H1 (cell line): ENCODE results near the gene SGCB. TPM values are rescaled to one million over a fixed set of nuclear protein-coding genes. Genes with fewer than 3 reads are reported as not detected.

Experiments
- CTCF ChIA-PET: fragments of 300-600 bp; sonication (Branson Sonifier 250); formaldehyde crosslinking; loops from one replicate; lab custom pipeline; 2021; ENCODE audit not compliant: partially characterized antibody; lab: Charles Lee
- POLR2A ChIA-PET: fragments of 300-600 bp; sonication (Branson Sonifier 250); formaldehyde crosslinking; loops from one replicate; lab custom pipeline; 2021; ENCODE audit warnings: inconsistent platforms; ENCODE audit not compliant: partially characterized antibody; lab: Charles Lee
- DNase-seq, 2 experiments: peaks; one replicate each; pipeline versions ENCODE4 v3.0.0 to v3.0.0-alpha.2; 2010 to 2022; ENCODE audit warnings: low spot score in 2 of 2, low read depth in 1 of 2, mixed read lengths in 1 of 2
- FAIRE-seq: peaks from 2 replicates; lab custom pipeline; 2011; peaks lifted over from hg19 to GRCh38; lab: Jason Lieb, UNC
- H2AFZ ChIP-seq: 2 replicates; pipeline ENCODE4 v1.8.1; 2012; ENCODE audit warnings: low read length, inconsistent platforms
- H2AK5ac ChIP-seq: 2 replicates; pipeline ENCODE4 v1.6.1; 2013; ENCODE audit warnings: low read depth, low read length
- H2BK120ac ChIP-seq: replicated peaks from 2 replicates; pipeline ENCODE3; 2013; ENCODE audit warnings: low read depth, low read length, inconsistent platforms
- H2BK12ac ChIP-seq: 2 replicates; pipeline ENCODE4 v1.6.1; 2013; ENCODE audit warnings: low read depth, low read length
- H2BK15ac ChIP-seq: 2 replicates; pipeline ENCODE4 v1.6.1; 2013; ENCODE audit warnings: low read length
- H2BK20ac ChIP-seq: 2 replicates; pipeline ENCODE4 v1.6.1; 2013; ENCODE audit warnings: low read length
- H2BK5ac ChIP-seq: 2 replicates; pipeline ENCODE4 v1.6.1; 2013; ENCODE audit warnings: low read depth, low read length
- H3K14ac ChIP-seq: 2 replicates; pipeline ENCODE4 v1.6.1; 2013; ENCODE audit warnings: inconsistent platforms; ENCODE audit not compliant: insufficient read length
- H3K18ac ChIP-seq: 2 replicates; pipeline ENCODE4 v1.6.1; 2013; ENCODE audit warnings: low read length; ENCODE audit errors: extremely low read depth
- H3K23ac ChIP-seq: 2 replicates; pipeline ENCODE4 v1.6.1; 2013; ENCODE audit warnings: inconsistent platforms; ENCODE audit not compliant: insufficient read length
- H3K23me2 ChIP-seq: 2 replicates; pipeline ENCODE4 v1.6.1; 2013; ENCODE audit warnings: low read depth, low read length
- H3K27ac ChIP-seq: 2 replicates; pipeline ENCODE4 v1.6.1; 2011; ENCODE audit warnings: low read depth, low read length, inconsistent platforms
- H3K27me3 ChIP-seq, 4 experiments: replicated peaks in 1 of 4; 1 replicate in 1 of 4; 2 replicates in 3 of 4; pipeline versions ENCODE4 v1.6.1 to v1.8.1; 2011 to 2013; ENCODE audit warnings: low read length in 3 of 4, mild to moderate bottlenecking in 3 of 4, inconsistent platforms in 2 of 4, mixed read lengths in 2 of 4, moderate library complexity in 1 of 4; ENCODE audit not compliant: control insufficient read depth in 3 of 4, insufficient read depth in 3 of 4; ENCODE audit errors: extremely low read depth in 1 of 4
- H3K36me3 ChIP-seq, 4 experiments: 2 replicates each; pipeline versions ENCODE4 v1.6.1 to v1.8.1; 2011 to 2013; ENCODE audit warnings: mild to moderate bottlenecking in 4 of 4, low read length in 3 of 4, moderate library complexity in 2 of 4, control low read depth in 1 of 4, inconsistent platforms in 1 of 4; ENCODE audit not compliant: insufficient read depth in 4 of 4, control insufficient read depth in 2 of 4
- H3K4ac ChIP-seq: replicated peaks from 2 replicates; pipeline ENCODE3; 2013; ENCODE audit warnings: low read length, low read depth, mixed read lengths, inconsistent platforms; ENCODE audit not compliant: insufficient read length
- H3K4me1 ChIP-seq, 4 experiments: replicated peaks in 1 of 4; 1 replicate in 1 of 4; 2 replicates in 3 of 4; pipeline versions ENCODE4 v1.6.1 to v1.8.1; 2011 to 2013; ENCODE audit warnings: low read length in 3 of 4, inconsistent platforms in 2 of 4, mixed read lengths in 1 of 4; ENCODE audit not compliant: insufficient read depth in 4 of 4, control insufficient read depth in 3 of 4
- H3K4me2 ChIP-seq, 2 experiments: 2 replicates each; pipeline versions ENCODE4 v1.6.1 to v1.8.1; 2011 to 2013; ENCODE audit warnings: low read depth in 2 of 2, low read length in 2 of 2, control low read depth in 1 of 2, inconsistent platforms in 1 of 2, mild to moderate bottlenecking in 1 of 2; ENCODE audit not compliant: insufficient read depth in 1 of 2
- H3K4me3 ChIP-seq, 4 experiments: fragments of 200-600, 300-600 bp in 1 of 4; sonication (generic), shearing (Covaris generic), sonication (Bioruptor Twin) in 1 of 4; 2 replicates each; pipeline versions ENCODE4 v1.5.1 to v1.8.1; 2011 to 2016; ENCODE audit warnings: low read length in 4 of 4, low read depth in 3 of 4, control low read depth in 2 of 4, inconsistent platforms in 2 of 4, mild to moderate bottlenecking in 2 of 4, mixed read lengths in 1 of 4, moderate library complexity in 1 of 4; ENCODE audit not compliant: insufficient read depth in 2 of 4; ENCODE audit errors: extremely low read depth in 1 of 4
- H3K56ac ChIP-seq: replicated peaks from 2 replicates; pipeline ENCODE3; 2013; ENCODE audit warnings: low read depth, mild to moderate bottlenecking, mixed read lengths, low read length, inconsistent platforms; ENCODE audit not compliant: insufficient read length
- H3K79me1 ChIP-seq: 2 replicates; pipeline ENCODE4 v1.6.1; 2013; ENCODE audit warnings: low read depth, low read length, control low read depth
- H3K79me2 ChIP-seq, 2 experiments: 2 replicates each; pipeline versions ENCODE4 v1.6.1 to v1.8.1; 2012 to 2013; ENCODE audit warnings: low read length in 2 of 2, mild to moderate bottlenecking in 2 of 2, inconsistent platforms in 1 of 2; ENCODE audit not compliant: insufficient read depth in 2 of 2, control insufficient read depth in 1 of 2
- H3K9ac ChIP-seq, 4 experiments: replicated peaks in 1 of 4; 1 replicate in 1 of 4; 2 replicates in 3 of 4; pipeline versions ENCODE4 v1.6.1 to v1.8.1; 2011 to 2013; ENCODE audit warnings: low read depth in 3 of 4, low read length in 3 of 4, control low read depth in 2 of 4, mild to moderate bottlenecking in 2 of 4, moderate library complexity in 2 of 4, inconsistent platforms in 1 of 4; ENCODE audit errors: extremely low read depth in 1 of 4
- H3K9me3 ChIP-seq, 2 experiments: 2 replicates each; pipeline versions ENCODE4 v1.6.1 to v1.8.1; 2012 to 2013; ENCODE audit warnings: mild to moderate bottlenecking in 2 of 2, moderate library complexity in 2 of 2, control low read depth in 1 of 2, inconsistent platforms in 1 of 2, low read depth in 1 of 2, low read length in 1 of 2, mixed read lengths in 1 of 2; ENCODE audit not compliant: insufficient read depth in 2 of 2
- H4K20me1 ChIP-seq, 2 experiments: replicated peaks in 1 of 2; 2 replicates each; pipeline versions ENCODE3 to v1.8.1; 2011 to 2013; ENCODE audit warnings: inconsistent platforms in 2 of 2, low read length in 2 of 2, mild to moderate bottlenecking in 1 of 2; ENCODE audit not compliant: insufficient read depth in 2 of 2, control insufficient read depth in 1 of 2
- H4K5ac ChIP-seq: 2 replicates; pipeline ENCODE4 v1.6.1; 2013; ENCODE audit warnings: low read length, low read depth, mixed read lengths, inconsistent platforms; ENCODE audit not compliant: insufficient read length
- H4K8ac ChIP-seq: 2 replicates; pipeline ENCODE4 v1.8.0; 2013; ENCODE audit warnings: mild to moderate bottlenecking, moderate library complexity, low read length, inconsistent platforms; ENCODE audit not compliant: insufficient read depth; ENCODE audit errors: extremely low read depth
- H4K91ac ChIP-seq: replicated peaks from 2 replicates; pipeline ENCODE3; 2013; ENCODE audit warnings: low read length, mixed read lengths, inconsistent platforms; ENCODE audit not compliant: insufficient read length
- BACH1 ChIP-seq: IDR thresholded peaks from 2 replicates; pipeline ENCODE4 v1.6.1; 2012; ENCODE audit warnings: low read length, improper control_type of control experiment
- CBX8 ChIP-seq: fragments of 300-800, 300-1000 bp; sonication (generic); IDR thresholded peaks from 2 replicates; pipeline ENCODE4 v1.7.1; 2016; ENCODE audit warnings: low read depth, low read length, borderline replicate concordance
- CEBPB ChIP-seq: IDR thresholded peaks from 2 replicates; pipeline ENCODE4 v1.6.1; 2012; ENCODE audit warnings: low read depth, low read length
- CTBP2 ChIP-seq: IDR thresholded peaks from 2 replicates; pipeline ENCODE4 v1.7.0; 2011; ENCODE audit warnings: borderline replicate concordance, mild to moderate bottlenecking, moderate library complexity, mixed read lengths, low read length; ENCODE audit not compliant: insufficient read depth, insufficient read length
- KDM1A ChIP-seq: fragments of 200-600, 300-600 bp; sonication (generic); IDR thresholded peaks from 2 replicates; pipeline ENCODE4 v1.7.1; 2016; ENCODE audit warnings: mild to moderate bottlenecking, low read length, borderline replicate concordance
- KDM4A ChIP-seq: IDR thresholded peaks from one replicate; pipeline ENCODE4 v1.7.1; 2012; ENCODE audit warnings: low read depth, mild to moderate bottlenecking, moderate library complexity, low read length, inconsistent platforms; ENCODE audit not compliant: severe bottlenecking
- NANOG ChIP-seq: IDR thresholded peaks from 2 replicates; pipeline ENCODE4 v1.6.1; 2011; ENCODE audit warnings: low read length, low read depth, mild to moderate bottlenecking, inconsistent platforms; ENCODE audit not compliant: insufficient read depth, poor library complexity, severe bottlenecking
- POLR2A ChIP-seq, 2 experiments: IDR thresholded peaks; 1 replicate in 1 of 2; 2 replicates in 1 of 2; pipeline ENCODE4 v1.6.1; 2011; ENCODE audit warnings: low read depth in 2 of 2, low read length in 2 of 2, mild to moderate bottlenecking in 2 of 2; ENCODE audit errors: control extremely low read depth in 1 of 2
- POU5F1 ChIP-seq: IDR thresholded peaks from 2 replicates; pipeline ENCODE4 v1.6.1; 2011; ENCODE audit warnings: low read depth, mild to moderate bottlenecking, low read length, moderate library complexity
- RAD21 ChIP-seq, 2 experiments: IDR thresholded peaks in 1 of 2; conservative IDR thresholded peaks in 1 of 2; 2 replicates each; pipeline ENCODE4 v1.6.1; 2011; ENCODE audit warnings: low read depth in 2 of 2, low read length in 2 of 2, improper control_type of control experiment in 1 of 2, inconsistent platforms in 1 of 2, mild to moderate bottlenecking in 1 of 2, moderate library complexity in 1 of 2
- SRF ChIP-seq: IDR thresholded peaks from 2 replicates; pipeline ENCODE4 v1.6.1; 2011; ENCODE audit warnings: mild to moderate bottlenecking, low read depth, low read length, moderate library complexity
- TAF1 ChIP-seq: IDR thresholded peaks from 2 replicates; pipeline ENCODE4 v1.6.1; 2011; ENCODE audit warnings: mild to moderate bottlenecking, low read depth, low read length
- WGBS, 2 experiments: shearing (Covaris generic) in 1 of 2; methylation state at CpG; one replicate each; pipeline versions ENCODE4 v1.1.6 to v1.1.7; 2013 to 2015; ENCODE audit warnings: low lambda C conversion rate in 2 of 2, mixed read lengths in 2 of 2, inconsistent platforms in 1 of 2, low coverage in 1 of 2, missing lambda C conversion rate in 1 of 2; ENCODE audit not compliant: insufficient replicate concordance in 2 of 2, insufficient coverage in 1 of 2, insufficient read length in 1 of 2; ENCODE audit errors: extremely low coverage in 1 of 2, missing lambda C conversion rate in 1 of 2; 5-methylcytosine and 5-hydroxymethylcytosine counted together
- polyA plus RNA-seq, 7 experiments: library from polyadenylated mRNA; depleted of rRNA in 3 of 7; stranded (reverse) in 5 of 7; unstranded in 2 of 7; fragments of >200 nt in 5 of 7; fragments of 200-250 nt in 2 of 7; gene quantifications; 1 replicate in 5 of 7; 2 replicates in 1 of 7; 4 replicates in 1 of 7; pipeline versions ENCODE4 v1.2.1 to v1.2.3, GENCODE V29; 2011 to 2013; ENCODE audit warnings: missing spikeins in 2 of 7, mixed read lengths in 2 of 7
- total RNA-seq: library from RNA; stranded (reverse); fragmentation: NEBNext Ultra II Directional; extraction: Animal tissue kit (Norgen Biotek cat#: 25700); gene quantifications from 2 replicates; pipeline ENCODE4 v1.2.1, GENCODE V29; 2021
- TF ChIP-seq, protein P1 (sequence below): IDR thresholded peaks from 2 replicates; pipeline ENCODE4 v1.6.1; 2012; ENCODE audit warnings: inconsistent platforms
- TF ChIP-seq, protein P2 (sequence below): IDR thresholded peaks from 2 replicates; pipeline ENCODE4 v1.6.1; 2011; ENCODE audit warnings: low read length, improper control_type of control experiment

The SGCB gene
- total and polyA plus RNA-seq, 2 of the 8 experiments (the other 6 are each of a cell fraction or from before 2014, with no cell fraction given): 6.8 to 32.2 TPM

DNA sequence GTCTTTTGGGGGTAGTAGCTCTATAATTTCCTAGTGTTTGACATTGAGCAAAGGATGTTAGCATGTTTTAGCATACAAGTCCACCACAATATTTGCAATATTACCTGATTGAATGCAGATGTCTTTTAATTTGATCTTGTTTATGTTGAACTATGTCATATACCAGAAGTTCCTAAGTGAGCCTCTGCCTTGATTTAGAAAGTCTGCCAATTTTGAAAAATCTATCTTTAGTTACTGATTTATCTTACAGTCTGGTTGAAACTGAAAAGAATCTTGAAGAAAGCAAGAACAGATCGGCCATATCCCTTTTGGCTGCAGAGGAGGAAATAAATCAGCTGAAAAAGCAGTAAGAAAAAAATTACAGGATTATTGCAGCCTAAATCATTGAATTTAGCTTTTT is 31.5 kb upstream of the SGCB start:
- DNase-seq (no peak), FAIRE-seq (no peak)
- no peaks in the 10 kb centered on the region for H3K9me3 ChIP-seq
- H3K18ac ChIP-seq: no peak overlapping the region
- WGBS, 2 experiments: 82% methylated on average over 1 of the region's 1 CpG; no CpG with 5 or more reads in 1 of the 2 experiments
- H3K27ac ChIP-seq: no peak overlapping the region
- H3K79me2 ChIP-seq: no peaks in the 10 kb centered on the region
- no peak overlapping the region for H3K23ac ChIP-seq
- no peaks in the 10 kb centered on the region for H3K23me2 ChIP-seq
- no peak overlapping the region for H2BK15ac ChIP-seq
- no peak overlapping the region for H4K5ac ChIP-seq
- no peaks in the 10 kb centered on the region for H3K27me3 ChIP-seq
- no peaks in the 10 kb centered on the region for H3K4me1 ChIP-seq
- H3K4me3 ChIP-seq: no peak overlapping the region
- H3K14ac ChIP-seq: no peak overlapping the region
- no peak overlapping the region for H2BK120ac ChIP-seq
- ChIA-PET CTCF (no interaction called here), POLR2A (no interaction called here)
- no peak overlapping the region for H2AFZ ChIP-seq
- no peak overlapping the region for H2AK5ac ChIP-seq
- no peak overlapping the region for H3K9ac ChIP-seq
- H4K91ac ChIP-seq: no peak overlapping the region
- H3K4ac ChIP-seq: no peak overlapping the region
- no peaks in the 10 kb centered on the region for H3K79me1 ChIP-seq
- H4K20me1 ChIP-seq: no peaks in the 10 kb centered on the region
- no peak overlapping the region for H3K4me2 ChIP-seq
- H2BK12ac ChIP-seq: no peak overlapping the region
- H2BK5ac ChIP-seq: no peak overlapping the region
- H3K36me3 ChIP-seq: no peaks in the 10 kb centered on the region
- H3K56ac ChIP-seq: no peak overlapping the region
- H4K8ac ChIP-seq: no peak overlapping the region
- H2BK20ac ChIP-seq: no peak overlapping the region
- no peak for TF ChIP-seq CEBPB
- TF ChIP-seq KDM1A: no peak
- TF ChIP-seq, protein P1, sequence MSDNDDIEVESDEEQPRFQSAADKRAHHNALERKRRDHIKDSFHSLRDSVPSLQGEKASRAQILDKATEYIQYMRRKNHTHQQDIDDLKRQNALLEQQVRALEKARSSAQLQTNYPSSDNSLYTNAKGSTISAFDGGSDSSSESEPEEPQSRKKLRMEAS: no peak
- TF ChIP-seq NANOG: no peak
- no peak for TF ChIP-seq RAD21 (IDR thresholded peaks at IDR 0.05 in 1 of 2, conservative IDR thresholded peaks at IDR 0.05 in 1 of 2; ENCODE audit: low read depth in 2 of 2, low read length in 2 of 2)
- no peak for TF ChIP-seq CBX8
- TF ChIP-seq SRF: no peak
- TF ChIP-seq POLR2A (IDR thresholded peaks at IDR 0.05; ENCODE audit: control extremely low read depth in 1 of 2, low read depth in 2 of 2, low read length in 2 of 2): no peak
- no peak for TF ChIP-seq CTBP2
- TF ChIP-seq TAF1: no peak
- TF ChIP-seq BACH1: no peak
- no peak for TF ChIP-seq POU5F1
- TF ChIP-seq, protein P2, sequence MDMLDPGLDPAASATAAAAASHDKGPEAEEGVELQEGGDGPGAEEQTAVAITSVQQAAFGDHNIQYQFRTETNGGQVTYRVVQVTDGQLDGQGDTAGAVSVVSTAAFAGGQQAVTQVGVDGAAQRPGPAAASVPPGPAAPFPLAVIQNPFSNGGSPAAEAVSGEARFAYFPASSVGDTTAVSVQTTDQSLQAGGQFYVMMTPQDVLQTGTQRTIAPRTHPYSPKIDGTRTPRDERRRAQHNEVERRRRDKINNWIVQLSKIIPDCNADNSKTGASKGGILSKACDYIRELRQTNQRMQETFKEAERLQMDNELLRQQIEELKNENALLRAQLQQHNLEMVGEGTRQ: no peak
- TF ChIP-seq KDM4A: no peak
